HepG2 (cell line): ENCODE results near the gene SYT9. TPM values are rescaled to one million over a fixed set of nuclear protein-coding genes. Genes with fewer than 3 reads are reported as not detected.

Source experiments
- ATAC-seq: fragments of 200-7000 bp; cut with Tn5 transposase; 3 replicates; pipeline ENCODE4 v1.9.1; 2020; ENCODE audit warnings: mild to moderate bottlenecking, moderate library complexity
- BruUV-seq: library from RNA; stranded (reverse); fragments of 400-500 nt; replicated peaks from 2 replicates; lab custom pipeline; 2021; lab: Mats Ljungman, UMichigan
- CTCF ChIA-PET: fragments of 300-600 bp; formaldehyde crosslinking; extraction: SDS; loops from one replicate; lab custom pipeline; 2021; ENCODE audit warnings: low total read pairs, inconsistent platforms, low intra/inter-chr PET ratio; lab: Yijun Ruan, JAX
- POLR2A ChIA-PET: fragments of 350-600 bp; sonication (Branson Sonifier 250); formaldehyde crosslinking; loops from one replicate; lab custom pipeline; 2020; ENCODE audit warnings: antibody characterized with exemption, inconsistent platforms; lab: Yijun Ruan, JAX
- DNase-seq: peaks from one replicate; pipeline ENCODE4 v3.0.0-alpha.2; 2015; ENCODE audit warnings: low spot score
- FAIRE-seq: peaks from 3 replicates; lab custom pipeline; 2011; peaks lifted over from hg19 to GRCh38; lab: Jason Lieb, UNC
- H2AFZ ChIP-seq: one replicate; pipeline ENCODE4 v1.6.1; 2011; ENCODE audit warnings: low read length, inconsistent platforms
- H3K27ac ChIP-seq: fragments of 300-600 bp; 3 replicates; pipeline ENCODE4 v1.8.0; 2011; ENCODE audit warnings: mixed run types, mild to moderate bottlenecking, mixed read lengths, low read length, inconsistent platforms; ENCODE audit not compliant: insufficient read depth; ENCODE audit errors: extremely low read length
- H3K27me3 ChIP-seq, 2 experiments: fragments of 200-600 bp in 1 of 2; 2 replicates in 1 of 2; 3 replicates in 1 of 2; pipeline versions ENCODE4 v1.6.0 to v1.8.0; 2011; ENCODE audit warnings: low read length in 2 of 2, mild to moderate bottlenecking in 2 of 2, moderate library complexity in 2 of 2, inconsistent platforms in 1 of 2; ENCODE audit not compliant: insufficient read depth in 2 of 2, control insufficient read depth in 1 of 2
- H3K36me3 ChIP-seq, 2 experiments: fragments of 200-600 bp in 1 of 2; replicated peaks in 1 of 2; 2 replicates in 1 of 2; 3 replicates in 1 of 2; pipeline versions ENCODE4 v1.5.1 to v1.8.0; 2011; ENCODE audit warnings: low read length in 2 of 2, inconsistent platforms in 1 of 2; ENCODE audit not compliant: insufficient read depth in 2 of 2, control insufficient read depth in 1 of 2
- H3K4me1 ChIP-seq: 2 replicates; pipeline ENCODE4 v1.5.1; 2012; ENCODE audit warnings: low read length, inconsistent platforms; ENCODE audit not compliant: insufficient read depth
- H3K4me2 ChIP-seq: 2 replicates; pipeline ENCODE4 v1.6.0; 2011; ENCODE audit warnings: low read depth, low read length, inconsistent platforms
- H3K4me3 ChIP-seq, 3 experiments: fragments of 200-600 bp in 1 of 3; sonication (generic), shearing (Covaris generic) in 1 of 3; replicated peaks in 1 of 3; 2 replicates each; pipeline ENCODE4 v1.5.1; 2011 to 2016; ENCODE audit warnings: low read length in 3 of 3, inconsistent platforms in 2 of 3, low read depth in 2 of 3, mild to moderate bottlenecking in 2 of 3, control low read depth in 1 of 3, mixed read lengths in 1 of 3; ENCODE audit not compliant: insufficient read depth in 1 of 3
- H3K79me2 ChIP-seq: one replicate; pipeline ENCODE4 v1.6.1; 2011; ENCODE audit warnings: low read length, inconsistent platforms; ENCODE audit not compliant: insufficient read depth
- H3K9ac ChIP-seq: 2 replicates; pipeline ENCODE4 v1.6.0; 2011; ENCODE audit warnings: mild to moderate bottlenecking, low read depth, low read length, inconsistent platforms; ENCODE audit not compliant: insufficient read depth
- H3K9me3 ChIP-seq: 2 replicates; pipeline ENCODE4 v1.5.1; 2012; ENCODE audit warnings: mild to moderate bottlenecking, low read length
- H4K20me1 ChIP-seq: 2 replicates; pipeline ENCODE4 v1.6.0; 2011; ENCODE audit warnings: inconsistent platforms, mild to moderate bottlenecking, low read length, moderate library complexity; ENCODE audit not compliant: insufficient read depth
- ARNT2 ChIP-seq: sonication (generic); formaldehyde crosslinking; IDR thresholded peaks from 2 replicates; pipeline ENCODE4 v1.8.0; 2022; ENCODE audit warnings: mild to moderate bottlenecking, low read depth, missing genetic modification reagents, moderate library complexity
- ATF3 ChIP-seq: sonication (generic); formaldehyde crosslinking; IDR thresholded peaks from 2 replicates; pipeline ENCODE4 v1.4.0; 2020; ENCODE audit warnings: missing genetic modification reagents
- HOXA3 ChIP-seq: sonication (generic); formaldehyde crosslinking; IDR thresholded peaks from 2 replicates; pipeline ENCODE4 v1.5.0; 2020; ENCODE audit warnings: missing genetic modification reagents
- IKZF4 ChIP-seq: sonication (generic); formaldehyde crosslinking; IDR thresholded peaks from 2 replicates; pipeline ENCODE4 v1.5.1; 2020; ENCODE audit warnings: borderline replicate concordance, mild to moderate bottlenecking, low read depth, missing genetic modification reagents; ENCODE audit errors: not compliant biosample characterization
- NFYB ChIP-seq: sonication (generic); formaldehyde crosslinking; IDR thresholded peaks from 2 replicates; pipeline ENCODE4 v1.4.0; 2020; ENCODE audit warnings: missing genetic modification reagents
- PITX1 ChIP-seq: sonication (generic); formaldehyde crosslinking; IDR thresholded peaks from 2 replicates; pipeline ENCODE4 v1.5.1; 2020; ENCODE audit warnings: mild to moderate bottlenecking, missing genetic modification reagents
- SRSF4 ChIP-seq: fragments of 200-400 bp; formaldehyde crosslinking; IDR thresholded peaks from one replicate; pipeline ENCODE4 v1.6.1; 2018; ENCODE audit warnings: mild to moderate bottlenecking, low read depth, low read length, moderate library complexity; ENCODE audit not compliant: poor library complexity, severe bottlenecking
- TARDBP ChIP-seq: sonication (generic); formaldehyde crosslinking; IDR thresholded peaks from 2 replicates; pipeline ENCODE4 v1.8.0; 2022; ENCODE audit warnings: mild to moderate bottlenecking, missing genetic modification reagents
- WGBS: methylation state at CpG from one replicate; pipeline ENCODE4 v1.1.6; 2017; ENCODE audit warnings: low lambda C conversion rate; 5-methylcytosine and 5-hydroxymethylcytosine counted together
- in situ Hi-C: cut with HindIII; loops from 2 replicates; pipeline ENCODE4 v1.10.0; 2017; ENCODE audit warnings: low pct_unique_long_range_greater_than_20kb; ENCODE audit not compliant: extremely low pct_ligation_motif_present
- intact Hi-C: fragments of 100-400 bp; cut with micrococcal nuclease; formaldehyde crosslinking; loops from one replicate; pipeline ENCODE4 v1.10.0; 2022; ENCODE audit not compliant: unreplicated experiment
- polyA plus RNA-seq, 8 experiments: library from polyadenylated mRNA; depleted of rRNA in 3 of 8; stranded (reverse) in 7 of 8; unstranded in 1 of 8; fragments of >200 nt; fragmentation: Illumina TruSeq in 4 of 8; extraction: Trizol in 4 of 8; gene quantifications; 2 replicates each; pipeline versions ENCODE4 v1.2.1 to v1.2.3, GENCODE V29; 2011 to 2016; ENCODE audit warnings: low read depth in 4 of 8, missing spikeins in 1 of 8, mixed read lengths in 1 of 8; ENCODE audit not compliant: insufficient read depth in 1 of 8
- total RNA-seq, 5 experiments: library from RNA; depleted of rRNA; stranded (reverse); fragments of >200 nt; fragmentation: Illumina TruSeq; extraction: Trizol; gene quantifications; 2 replicates each; pipeline ENCODE4 v1.2.3, GENCODE V29; 2016; ENCODE audit warnings: low read depth in 1 of 5
- TF ChIP-seq, protein P1 (sequence below): sonication (generic); formaldehyde crosslinking; IDR thresholded peaks from 2 replicates; pipeline ENCODE4 v1.4.0; 2020; ENCODE audit warnings: missing genetic modification reagents
- TF ChIP-seq, protein P2 (sequence below): sonication (generic); formaldehyde crosslinking; IDR thresholded peaks from 2 replicates; pipeline ENCODE4 v1.4.0; 2020; ENCODE audit warnings: missing genetic modification reagents
- TF ChIP-seq, protein P3 (sequence below): sonication (generic); formaldehyde crosslinking; IDR thresholded peaks from 2 replicates; pipeline ENCODE4 v1.5.0; 2020; ENCODE audit warnings: mild to moderate bottlenecking, missing genetic modification reagents
- TF ChIP-seq, protein P4 (sequence below): IDR thresholded peaks from 2 replicates; pipeline ENCODE4 v1.6.1; 2016; ENCODE audit warnings: mild to moderate bottlenecking, missing biosample characterization, missing genetic modification reagents

Gene SYT9
- total and polyA plus RNA-seq, 2 of the 13 experiments (the other 11 are each of a cell fraction or from before 2014, with no cell fraction given): not detected

- H3K36me3 ChIP-seq: no peaks in the 10 kb centered on the region
- H3K27me3 ChIP-seq: peaks cover 0 to 16% of the 10 kb centered on the region in 2 experiments; a peak in 1 of 5 replicates
- in situ Hi-C loops (no loop called here), intact Hi-C loops (no loop called here)
- no peaks in the 10 kb centered on the region for H4K20me1 ChIP-seq
- BruUV-seq: no TSS peak
- ChIA-PET POLR2A (no interaction called here), CTCF (no interaction called here)
- H3K4me1 ChIP-seq: no peaks in the 10 kb centered on the region
- H3K9ac ChIP-seq: no peak overlapping the region
- no peak overlapping the region for H3K4me2 ChIP-seq
- TF ChIP-seq, protein P1, sequence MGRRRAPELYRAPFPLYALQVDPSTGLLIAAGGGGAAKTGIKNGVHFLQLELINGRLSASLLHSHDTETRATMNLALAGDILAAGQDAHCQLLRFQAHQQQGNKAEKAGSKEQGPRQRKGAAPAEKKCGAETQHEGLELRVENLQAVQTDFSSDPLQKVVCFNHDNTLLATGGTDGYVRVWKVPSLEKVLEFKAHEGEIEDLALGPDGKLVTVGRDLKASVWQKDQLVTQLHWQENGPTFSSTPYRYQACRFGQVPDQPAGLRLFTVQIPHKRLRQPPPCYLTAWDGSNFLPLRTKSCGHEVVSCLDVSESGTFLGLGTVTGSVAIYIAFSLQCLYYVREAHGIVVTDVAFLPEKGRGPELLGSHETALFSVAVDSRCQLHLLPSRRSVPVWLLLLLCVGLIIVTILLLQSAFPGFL (CRISPR knock-in tag): no peak
- TF ChIP-seq, protein P2, sequence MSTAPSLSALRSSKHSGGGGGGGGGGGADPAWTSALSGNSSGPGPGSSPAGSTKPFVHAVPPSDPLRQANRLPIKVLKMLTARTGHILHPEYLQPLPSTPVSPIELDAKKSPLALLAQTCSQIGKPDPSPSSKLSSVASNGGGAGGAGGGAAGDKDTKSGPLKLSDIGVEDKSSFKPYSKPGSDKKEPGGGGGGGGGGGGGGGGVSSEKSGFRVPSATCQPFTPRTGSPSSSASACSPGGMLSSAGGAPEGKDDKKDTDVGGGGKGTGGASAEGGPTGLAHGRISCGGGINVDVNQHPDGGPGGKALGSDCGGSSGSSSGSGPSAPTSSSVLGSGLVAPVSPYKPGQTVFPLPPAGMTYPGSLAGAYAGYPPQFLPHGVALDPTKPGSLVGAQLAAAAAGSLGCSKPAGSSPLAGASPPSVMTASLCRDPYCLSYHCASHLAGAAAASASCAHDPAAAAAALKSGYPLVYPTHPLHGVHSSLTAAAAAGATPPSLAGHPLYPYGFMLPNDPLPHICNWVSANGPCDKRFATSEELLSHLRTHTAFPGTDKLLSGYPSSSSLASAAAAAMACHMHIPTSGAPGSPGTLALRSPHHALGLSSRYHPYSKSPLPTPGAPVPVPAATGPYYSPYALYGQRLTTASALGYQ: no peak
- TF ChIP-seq ARNT2 (CRISPR knock-in tag) (no peak), TARDBP (CRISPR knock-in tag) (no peak), ATF3 (CRISPR knock-in tag) (no peak), HOXA3 (CRISPR knock-in tag) (no peak), NFYB (CRISPR knock-in tag) (no peak), SRSF4 (no peak), IKZF4 (CRISPR knock-in tag) (no peak), PITX1 (CRISPR knock-in tag) (no peak)
- TF ChIP-seq, protein P3, sequence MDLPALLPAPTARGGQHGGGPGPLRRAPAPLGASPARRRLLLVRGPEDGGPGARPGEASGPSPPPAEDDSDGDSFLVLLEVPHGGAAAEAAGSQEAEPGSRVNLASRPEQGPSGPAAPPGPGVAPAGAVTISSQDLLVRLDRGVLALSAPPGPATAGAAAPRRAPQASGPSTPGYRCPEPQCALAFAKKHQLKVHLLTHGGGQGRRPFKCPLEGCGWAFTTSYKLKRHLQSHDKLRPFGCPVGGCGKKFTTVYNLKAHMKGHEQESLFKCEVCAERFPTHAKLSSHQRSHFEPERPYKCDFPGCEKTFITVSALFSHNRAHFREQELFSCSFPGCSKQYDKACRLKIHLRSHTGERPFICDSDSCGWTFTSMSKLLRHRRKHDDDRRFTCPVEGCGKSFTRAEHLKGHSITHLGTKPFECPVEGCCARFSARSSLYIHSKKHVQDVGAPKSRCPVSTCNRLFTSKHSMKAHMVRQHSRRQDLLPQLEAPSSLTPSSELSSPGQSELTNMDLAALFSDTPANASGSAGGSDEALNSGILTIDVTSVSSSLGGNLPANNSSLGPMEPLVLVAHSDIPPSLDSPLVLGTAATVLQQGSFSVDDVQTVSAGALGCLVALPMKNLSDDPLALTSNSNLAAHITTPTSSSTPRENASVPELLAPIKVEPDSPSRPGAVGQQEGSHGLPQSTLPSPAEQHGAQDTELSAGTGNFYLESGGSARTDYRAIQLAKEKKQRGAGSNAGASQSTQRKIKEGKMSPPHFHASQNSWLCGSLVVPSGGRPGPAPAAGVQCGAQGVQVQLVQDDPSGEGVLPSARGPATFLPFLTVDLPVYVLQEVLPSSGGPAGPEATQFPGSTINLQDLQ: no peak
- TF ChIP-seq, protein P4, sequence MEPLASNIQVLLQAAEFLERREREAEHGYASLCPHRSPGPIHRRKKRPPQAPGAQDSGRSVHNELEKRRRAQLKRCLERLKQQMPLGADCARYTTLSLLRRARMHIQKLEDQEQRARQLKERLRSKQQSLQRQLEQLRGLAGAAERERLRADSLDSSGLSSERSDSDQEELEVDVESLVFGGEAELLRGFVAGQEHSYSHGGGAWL (CRISPR knock-in tag): no peak
- TF ChIP-seq, all 625 proteins: peak for 0
- Histone ChIP-seq H3K27ac (no peak overlapping the region), H3K4me3 (no peak overlapping the region), H3K9me3 (no peaks in the 10 kb centered on the region), H3K79me2 (no peaks in the 10 kb centered on the region), H2AFZ (no peak overlapping the region)
- FAIRE-seq: no peak
- no peak for ATAC-seq
- no peak for DNase-seq
- 1% methylated on average over 3 of the region's 3 CpGs for WGBS
Observed at GRCh38 chr11:7427733-7428132, 176.0 kb downstream of the SYT9 start.
